Parathyroid adenoma (tissue), 2 donors: ENCODE measurements around the gene SMPDL3A.

ENCODE experiments used
- H2AFZ ChIP-seq: fragments of 300-600 bp; sonication (generic); one replicate; pipeline ENCODE4 v1.7.0; 2017; ENCODE audit warnings: antibody characterized with exemption, mild to moderate bottlenecking
- H3K27ac ChIP-seq: fragments of 300-600 bp; sonication (generic); one replicate; pipeline ENCODE4 v1.7.0; 2017
- H3K27me3 ChIP-seq: fragments of 300-600 bp; sonication (generic); one replicate; pipeline ENCODE4 v1.7.0; 2017; ENCODE audit warnings: low read length; ENCODE audit not compliant: control insufficient read depth, insufficient read depth
- H3K36me3 ChIP-seq: fragments of 300-600 bp; sonication (generic); one replicate; pipeline ENCODE4 v1.7.0; 2017; ENCODE audit warnings: low read length; ENCODE audit not compliant: control insufficient read depth, insufficient read depth
- H3K4me1 ChIP-seq: fragments of 300-600 bp; sonication (generic); one replicate; pipeline ENCODE4 v1.7.0; 2017; ENCODE audit warnings: control low read depth
- H3K4me2 ChIP-seq: fragments of 300-600 bp; sonication (generic); one replicate; pipeline ENCODE4 v1.7.0; 2017; ENCODE audit warnings: low read length
- H3K4me3 ChIP-seq: fragments of 300-600 bp; sonication (generic); one replicate; pipeline ENCODE4 v1.7.0; 2017; ENCODE audit warnings: low read depth, low read length
- H3K79me2 ChIP-seq: fragments of 300-600 bp; sonication (generic); one replicate; pipeline ENCODE4 v1.7.0; 2017; ENCODE audit warnings: control low read depth
- H3K9ac ChIP-seq: fragments of 300-600 bp; sonication (generic); one replicate; pipeline ENCODE4 v1.7.0; 2017; ENCODE audit warnings: mild to moderate bottlenecking
- H3K9me3 ChIP-seq: fragments of 300-600 bp; sonication (generic); one replicate; pipeline ENCODE4 v1.7.0; 2017; ENCODE audit warnings: low read length; ENCODE audit not compliant: control insufficient read depth
- CTCF ChIP-seq: fragments of 300-600 bp; sonication (generic); IDR thresholded peaks from one replicate; pipeline ENCODE4 v1.7.0; 2017; ENCODE audit warnings: antibody characterized with exemption, mild to moderate bottlenecking
- donor health status: primary hyperparathyroidism.

SMPDL3A gene

GRCh38 chr6:122787721-122788120 is 1.3 kb upstream of the SMPDL3A start:
- Histone ChIP-seq H3K27ac (no peak overlapping the region), H2AFZ (no peak overlapping the region), H3K4me2 (no peak overlapping the region), H3K4me1 (peaks cover 10% of the 10 kb centered on the region), H3K4me3 (no peak overlapping the region), H3K79me2 (no peaks in the 10 kb centered on the region), H3K9me3 (no peaks in the 10 kb centered on the region), H3K9ac (no peak overlapping the region), H3K36me3 (no peaks in the 10 kb centered on the region), H3K27me3 (no peaks in the 10 kb centered on the region)
- no peak for TF ChIP-seq CTCF

DNA sequence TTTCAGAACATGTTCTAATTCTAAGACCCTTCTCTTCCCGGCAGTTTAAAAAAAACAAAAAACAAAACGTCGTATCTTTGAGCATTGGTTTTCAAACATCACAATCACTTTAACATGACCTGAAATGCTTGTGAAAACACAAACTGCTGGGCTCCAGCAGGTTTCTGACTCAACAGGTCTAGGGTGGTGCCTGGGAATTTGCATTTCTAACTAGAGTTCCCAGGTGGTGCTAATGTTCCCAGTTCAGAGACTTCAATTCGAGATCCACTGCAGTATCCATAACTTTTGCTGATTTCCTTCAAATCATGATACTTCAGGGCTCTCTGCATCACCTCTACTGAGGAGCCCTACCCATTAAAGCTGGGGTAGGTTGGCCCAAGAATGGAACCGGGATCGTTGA is 850 bp upstream of the SMPDL3A start:
- Histone ChIP-seq H3K27me3 (no peaks in the 10 kb centered on the region), H3K4me1 (peaks cover 14% of the 10 kb centered on the region), H3K9ac (no peak overlapping the region), H3K9me3 (no peaks in the 10 kb centered on the region), H3K27ac (peak overlapping the region; percentile 97), H3K36me3 (no peaks in the 10 kb centered on the region), H3K4me2 (no peak overlapping the region), H3K79me2 (no peaks in the 10 kb centered on the region), H2AFZ (peak overlapping the region; percentile 94), H3K4me3 (peak overlapping the region; percentile 80)
- TF ChIP-seq CTCF: no peak

DNA sequence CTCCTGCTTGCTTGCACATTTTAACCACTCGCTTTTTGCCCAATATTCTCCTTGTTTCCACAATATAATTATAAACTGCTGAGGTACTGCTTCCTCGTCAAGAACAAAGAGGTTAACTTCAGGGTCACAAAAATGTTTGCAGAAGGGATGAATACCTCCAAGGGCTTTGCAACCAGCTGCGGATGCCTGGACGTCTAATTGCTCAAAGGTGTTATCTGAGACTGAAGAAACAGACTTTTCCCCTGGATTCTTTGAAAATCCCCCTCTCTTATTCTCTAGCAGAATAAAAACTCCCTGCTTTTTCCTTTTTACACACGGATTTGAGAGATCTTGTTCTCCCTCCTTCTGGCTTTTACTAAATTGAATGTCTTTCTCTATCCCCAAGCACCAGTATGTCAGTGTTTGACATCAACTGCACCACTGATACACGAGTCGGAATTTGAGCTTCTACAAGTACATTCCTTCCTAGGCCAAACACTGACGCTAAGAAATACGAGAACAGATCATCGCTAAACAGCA is 336 bp upstream of the SMPDL3A start:
- Histone ChIP-seq H2AFZ (peak overlapping the region; percentile 94), H3K9me3 (no peaks in the 10 kb centered on the region)

DNA sequence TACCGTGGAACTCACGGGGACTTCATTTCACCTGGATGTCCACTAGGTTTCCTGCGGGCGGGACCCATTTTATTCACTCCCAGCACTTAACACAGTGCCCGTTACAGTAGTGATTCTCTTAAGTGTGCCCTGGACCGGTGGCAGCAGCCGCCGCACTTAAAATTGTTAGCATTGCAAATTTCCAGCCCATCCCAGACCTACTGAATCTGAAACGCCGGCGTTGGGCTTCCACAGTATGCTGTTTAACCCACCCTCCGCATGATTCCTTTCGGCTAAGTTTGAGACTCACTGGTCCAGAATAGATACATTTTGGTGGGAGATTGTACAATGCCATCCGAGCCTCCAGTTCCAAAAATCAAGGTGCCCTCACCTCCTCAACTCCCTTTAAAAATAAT is 967 bp downstream of the SMPDL3A start:
- H3K4me1 ChIP-seq: peaks cover 14% of the 10 kb centered on the region
- no peaks in the 10 kb centered on the region for H3K79me2 ChIP-seq
- peak overlapping the region; percentile 74 for H3K9ac ChIP-seq
- H3K36me3 ChIP-seq: no peaks in the 10 kb centered on the region
- H3K4me3 ChIP-seq: peak overlapping the region; percentile 80
- H3K27me3 ChIP-seq: no peaks in the 10 kb centered on the region
- no peaks in the 10 kb centered on the region for H3K9me3 ChIP-seq
- H3K27ac ChIP-seq: peak overlapping the region; percentile 97
- peak overlapping the region; percentile 94 for H2AFZ ChIP-seq
- no peak for TF ChIP-seq CTCF
- peak overlapping the region; percentile 71 for H3K4me2 ChIP-seq

More for the DNA sequence above, 336 bp upstream of the SMPDL3A start:
- Histone ChIP-seq H3K4me2 (peak overlapping the region; percentile 71), H3K4me1 (peaks cover 14% of the 10 kb centered on the region), H3K27me3 (no peaks in the 10 kb centered on the region), H3K27ac (peak overlapping the region; percentile 97), H3K9ac (peak overlapping the region; percentile 74), H3K79me2 (no peaks in the 10 kb centered on the region), H3K36me3 (no peaks in the 10 kb centered on the region), H3K4me3 (peak overlapping the region; percentile 80)
- TF ChIP-seq CTCF: no peak
